NCI-H128 (cell line): Measurements from ENCODE around the gene HECTD4.

Experiments
- DNase-seq: peaks from one replicate; lab custom pipeline; 2025; ENCODE audit not compliant: unreplicated experiment; lab: John Stamatoyannopoulos, UW

HECTD4 gene

DNA sequence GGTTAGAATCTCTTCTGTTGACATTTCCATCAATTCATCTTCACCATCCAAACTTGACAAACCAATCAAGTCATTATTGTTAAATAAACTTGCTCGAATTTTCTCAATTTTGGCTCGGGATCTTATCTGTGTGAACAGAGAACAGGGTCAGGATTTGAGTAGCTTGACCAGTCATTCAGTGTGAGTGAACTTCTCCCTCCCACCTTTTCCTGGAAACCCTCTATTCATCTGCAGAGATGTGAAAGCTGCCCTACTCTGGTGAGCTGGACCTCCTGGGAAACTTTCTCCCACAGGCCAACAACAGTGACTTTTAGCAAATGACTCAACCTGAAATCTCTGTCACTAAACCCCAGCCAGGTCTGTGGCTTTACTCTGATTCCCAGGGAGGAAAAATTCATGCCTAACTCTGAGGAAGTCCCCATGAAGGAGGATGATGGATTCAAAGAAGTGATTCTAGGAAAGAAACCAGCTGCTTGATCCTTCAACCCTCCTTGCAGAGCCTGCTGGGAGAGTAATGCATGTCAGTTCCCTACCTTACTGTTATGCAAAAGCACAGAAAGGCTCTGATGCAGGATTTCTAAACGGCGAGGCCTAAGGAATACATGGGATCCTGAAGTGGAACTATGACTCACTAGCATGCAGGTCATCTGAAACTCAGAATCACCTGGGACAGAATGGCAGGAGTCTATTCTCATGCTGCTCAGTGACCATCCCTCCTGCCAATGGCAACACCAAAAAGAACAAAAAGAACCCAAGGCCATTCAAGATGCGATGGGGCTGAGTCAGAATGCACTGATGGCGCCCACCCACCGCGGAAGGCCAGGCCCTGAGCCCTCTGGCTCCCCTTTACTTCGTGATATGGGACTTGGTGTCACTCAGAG is 198.8 kb downstream of the HECTD4 start:
- DNase-seq = no peak

DNA sequence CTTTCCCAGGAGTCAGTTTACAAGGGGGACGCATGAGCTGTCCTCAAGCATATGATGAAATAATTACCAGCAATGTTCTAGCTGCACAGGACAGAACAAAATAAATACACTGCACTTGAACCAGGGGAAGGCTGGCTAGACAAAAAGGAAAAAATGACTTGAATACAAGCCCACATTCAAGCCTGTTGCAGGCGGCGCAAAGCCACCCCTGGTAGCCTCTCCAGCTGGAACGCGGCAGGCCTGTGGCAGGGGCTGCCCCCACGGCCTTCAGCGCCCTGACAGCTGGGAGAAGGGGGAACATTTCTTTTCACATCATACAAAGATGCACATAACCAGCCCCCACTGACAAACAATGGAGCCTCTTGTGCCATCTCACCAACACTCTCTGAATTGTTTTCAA is 199.7 kb downstream of the HECTD4 start:
- DNase-seq = no peak

DNA sequence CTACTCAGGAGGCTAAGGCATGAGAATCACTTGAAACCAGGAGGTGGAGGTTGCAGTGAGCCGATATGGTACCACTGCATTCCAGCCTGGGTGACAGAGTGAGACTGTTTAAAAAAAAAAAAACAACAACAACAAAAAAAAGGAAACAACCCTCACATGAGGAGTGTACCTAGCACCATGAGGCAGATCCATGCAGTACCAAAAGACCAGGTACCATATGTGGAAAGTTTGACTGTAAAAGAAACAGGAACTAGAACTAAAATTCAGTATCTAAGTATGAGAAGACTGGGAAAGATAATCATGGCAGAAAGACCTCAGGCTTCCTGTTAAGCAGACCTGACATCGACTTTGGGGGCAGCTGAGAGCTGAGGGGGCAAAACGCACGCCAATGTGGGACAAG is 201.8 kb downstream of the HECTD4 start:
- DNase-seq = no peak

DNA sequence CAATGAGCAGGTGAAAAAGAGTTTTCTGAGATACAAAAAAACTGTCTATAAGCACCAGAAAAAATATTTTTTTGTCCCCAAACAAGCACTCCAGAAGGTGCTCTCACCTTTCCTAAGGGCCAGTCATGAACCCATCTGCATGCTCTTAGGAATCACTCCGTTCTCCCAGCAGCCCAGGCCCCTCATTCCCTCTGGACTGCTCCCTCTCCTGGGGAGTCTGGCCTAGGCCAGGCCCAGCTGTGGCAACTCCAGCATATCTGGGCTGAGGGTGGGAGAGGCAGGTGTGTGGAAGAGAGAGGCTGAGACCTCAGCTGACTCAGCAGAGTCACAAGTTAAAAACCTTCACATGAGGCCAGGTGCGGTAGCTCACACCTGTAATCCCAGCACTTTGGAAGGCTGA is 202.3 kb downstream of the HECTD4 start:
- no peak for DNase-seq

DNA sequence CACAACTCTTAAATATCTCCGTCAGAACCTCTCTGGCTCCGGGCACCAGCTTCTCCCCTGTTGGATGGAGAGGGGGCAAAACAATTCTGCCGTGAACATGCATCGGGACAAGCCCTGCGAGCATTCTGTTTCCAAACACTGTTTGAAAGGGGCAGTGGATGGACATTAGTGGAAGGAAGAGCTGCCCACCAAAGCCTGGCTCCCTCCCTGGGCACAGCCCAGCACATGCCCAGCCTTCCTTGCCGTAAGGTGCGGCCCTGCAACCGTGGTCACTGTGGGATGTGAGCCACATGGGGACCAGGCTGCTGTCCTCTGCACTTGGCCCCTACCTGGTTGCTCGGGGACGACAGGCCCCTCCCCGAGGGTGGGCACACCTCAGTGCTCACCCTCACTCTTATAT is 202.9 kb downstream of the HECTD4 start:
- no peak for DNase-seq

DNA sequence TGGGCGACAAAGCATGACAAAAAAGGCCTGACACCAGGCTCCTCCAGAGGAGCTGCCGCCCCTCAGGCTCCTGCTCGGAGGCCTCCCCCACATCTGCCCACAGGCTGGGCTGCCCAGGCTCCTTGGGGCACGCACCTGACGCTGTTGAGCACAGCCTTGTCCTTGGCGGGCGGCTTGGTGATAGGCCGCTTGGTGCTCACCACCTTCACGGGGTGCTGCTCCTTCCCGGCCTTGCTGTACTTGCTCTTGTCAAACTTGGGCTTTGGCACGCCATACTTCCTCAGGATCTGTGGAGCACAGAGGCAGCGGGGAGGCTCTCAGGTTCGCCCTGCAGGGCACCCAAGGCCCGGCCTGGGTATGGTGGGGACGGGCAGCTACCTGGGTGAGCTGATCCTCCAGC is 203.4 kb downstream of the HECTD4 start:
- no peak for DNase-seq

DNA sequence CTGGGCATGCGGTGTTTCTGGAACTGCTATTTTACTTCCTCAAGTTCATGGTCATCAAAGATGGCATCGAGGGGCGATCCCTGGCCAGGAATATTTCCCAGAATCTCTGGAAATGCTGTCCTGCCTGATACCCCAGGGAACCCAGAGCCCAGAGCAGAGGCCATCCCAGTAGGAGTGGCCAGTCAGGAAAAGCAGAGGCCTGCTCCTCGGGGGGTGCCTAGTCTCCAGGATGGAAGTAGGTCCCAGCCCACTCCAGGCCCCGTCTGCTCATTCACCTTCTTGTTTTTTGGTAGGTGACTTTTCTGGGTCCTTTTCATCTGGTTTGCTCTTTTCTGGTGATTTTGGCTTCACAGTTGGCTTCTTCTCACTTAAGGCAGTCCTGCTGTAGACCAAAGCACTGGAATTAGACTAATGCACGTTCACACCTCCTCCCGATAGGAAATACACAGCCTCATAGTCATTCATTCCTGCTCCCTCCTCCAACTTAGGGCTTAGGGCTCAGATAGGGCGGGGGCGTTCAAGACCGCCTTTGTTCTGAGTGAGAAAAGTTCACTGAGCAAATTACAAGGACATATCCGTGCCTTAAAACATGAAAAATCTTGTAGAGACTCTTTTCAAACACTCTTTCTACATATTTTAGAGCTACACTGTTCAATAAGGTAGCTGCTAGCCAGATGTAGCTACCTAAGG is 205.8 kb downstream of the HECTD4 start:
- DNase-seq = no peak

DNA sequence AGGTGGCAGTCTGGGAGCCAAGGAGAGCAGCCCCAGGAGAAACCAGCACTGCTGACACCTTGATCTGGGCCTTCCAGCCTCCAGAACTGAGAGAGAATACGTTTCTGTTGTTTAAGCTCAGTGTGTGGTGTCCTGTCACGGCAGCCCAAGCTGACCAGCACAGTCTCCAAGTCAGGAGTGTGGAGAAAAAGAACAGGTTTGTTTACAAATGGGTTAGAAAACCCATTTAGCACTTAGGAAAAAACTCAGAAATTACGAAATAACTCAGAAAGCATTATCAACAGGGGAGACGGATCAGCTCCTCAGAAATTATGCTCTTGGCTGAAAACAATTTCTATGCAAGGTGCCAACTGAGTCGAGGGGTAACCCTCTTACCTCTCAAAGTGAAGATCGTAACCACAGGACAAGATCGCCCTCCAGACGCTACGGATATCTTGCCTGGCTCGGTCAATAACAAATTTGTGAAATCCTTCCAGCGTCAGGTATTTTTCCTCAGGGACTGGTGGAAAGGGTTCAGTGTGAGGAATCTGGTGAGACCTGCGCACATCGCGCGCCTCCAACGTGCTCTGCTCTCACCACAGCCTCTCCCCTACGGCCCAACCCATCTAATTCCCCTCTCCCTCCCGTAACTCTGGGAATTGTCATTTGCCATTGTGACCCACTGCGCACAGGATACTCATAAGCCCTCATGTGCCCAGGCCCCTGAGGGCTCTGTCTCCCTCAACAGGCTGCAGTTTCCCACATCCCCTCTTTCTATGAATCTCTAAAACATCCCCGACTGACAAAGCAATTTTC is 206.7 kb downstream of the HECTD4 start:
- no peak for DNase-seq

DNA sequence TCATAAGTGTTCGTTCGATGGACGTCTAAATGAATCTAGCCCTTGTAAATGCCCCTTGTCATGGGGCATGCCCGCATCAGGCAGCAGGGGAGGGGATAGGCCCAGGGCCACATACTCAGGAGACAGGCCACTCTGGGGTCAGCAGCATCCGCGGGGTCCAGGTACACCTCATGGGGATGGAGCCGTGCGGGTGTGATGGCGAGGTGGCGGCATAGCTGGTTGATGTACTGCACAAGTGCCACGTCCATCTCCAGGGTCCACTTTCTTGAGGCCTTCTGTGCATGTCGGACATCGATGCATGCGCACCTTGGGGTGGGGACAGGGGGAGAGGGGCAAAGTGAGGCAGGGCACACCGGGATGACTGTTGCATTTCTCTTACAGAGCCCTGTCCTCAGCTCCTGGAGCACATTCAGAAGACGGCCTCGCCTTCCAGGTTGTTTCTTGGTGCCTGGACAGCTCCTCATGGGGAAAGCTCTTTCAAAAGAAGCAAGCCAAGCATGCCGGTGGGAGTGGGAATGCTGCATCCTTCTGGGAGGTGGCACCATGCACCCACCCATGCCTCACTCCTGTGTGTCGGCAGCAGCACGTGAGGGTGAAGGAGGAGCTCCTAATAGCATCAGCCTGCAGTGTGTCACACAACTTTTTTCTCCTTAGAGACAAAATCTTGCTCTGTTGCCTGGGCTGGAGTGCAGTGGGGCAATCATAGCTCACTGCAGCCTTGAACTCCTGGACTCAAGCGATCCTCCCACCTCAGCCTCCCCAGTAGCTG is 209.5 kb downstream of the HECTD4 start:
- no peak for DNase-seq

DNA sequence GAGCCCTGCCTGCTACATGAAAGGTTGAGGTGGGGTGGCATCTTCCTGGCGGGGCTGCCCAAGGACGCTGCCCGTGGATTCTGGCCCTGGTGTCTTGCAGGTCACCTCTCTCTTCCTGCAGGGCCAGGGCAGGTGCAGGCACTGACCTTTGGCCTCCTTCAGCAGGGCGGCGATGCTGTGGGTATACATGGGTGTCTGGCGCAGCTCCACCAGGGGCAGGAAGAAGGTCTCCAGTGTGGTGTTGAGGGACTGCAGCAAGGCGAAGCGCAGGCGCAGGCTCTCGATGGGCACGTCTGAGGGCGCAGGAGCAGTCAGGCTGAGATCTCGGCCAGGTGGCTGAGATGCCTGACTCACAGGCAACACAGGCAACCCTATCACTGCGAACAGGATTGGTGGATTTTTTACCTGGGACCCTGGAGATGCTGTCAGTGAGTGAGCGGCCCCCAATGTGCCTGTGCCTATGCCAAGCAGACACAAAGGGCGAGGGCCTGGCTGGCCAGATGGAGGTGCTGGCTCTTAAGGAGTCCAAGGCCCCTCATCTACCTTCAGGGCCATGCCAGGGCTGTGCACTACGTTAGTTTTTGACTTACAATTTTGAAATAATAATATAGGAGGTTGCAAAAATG is 211.1 kb downstream of the HECTD4 start:
- no peak for DNase-seq

DNA sequence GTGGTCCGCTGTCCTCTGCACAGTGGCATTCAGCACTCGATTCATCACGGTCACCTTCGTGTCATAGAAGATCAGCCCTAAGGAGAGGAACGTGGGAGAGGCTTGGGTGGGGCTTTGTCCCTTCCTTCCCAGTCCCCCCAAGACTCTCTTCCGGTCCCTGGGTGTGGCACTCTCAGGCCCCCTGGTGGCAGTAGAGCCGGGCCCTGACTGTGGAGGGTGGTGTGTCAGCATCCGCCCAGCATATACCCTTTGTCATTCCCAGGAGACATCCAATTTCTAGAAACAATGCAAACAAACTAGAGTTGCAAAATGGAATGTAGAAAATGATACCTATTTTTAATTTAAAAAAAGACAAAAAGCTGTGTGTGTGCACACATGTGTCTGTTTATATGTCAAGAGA is 211.9 kb downstream of the HECTD4 start:
- no peak for DNase-seq

DNA sequence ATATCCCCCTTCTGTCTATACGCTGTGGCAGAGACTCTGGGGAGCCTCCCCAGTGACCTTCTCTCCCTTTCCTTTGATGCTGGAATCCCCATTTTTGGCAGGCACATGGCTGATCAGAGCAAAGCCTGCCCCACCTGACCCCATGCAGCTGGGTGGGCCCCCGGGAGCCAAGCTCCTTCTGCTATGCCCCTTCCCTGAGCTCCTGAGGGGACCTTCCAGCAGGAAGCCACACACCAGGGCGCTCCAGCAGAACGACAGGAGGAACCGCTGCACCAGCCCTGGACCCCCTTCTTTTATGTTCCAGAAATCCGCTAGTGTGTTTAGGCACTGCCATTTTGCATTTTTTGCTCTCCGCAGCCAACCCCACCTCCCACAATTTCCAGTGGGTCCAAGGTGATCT is 212.3 kb downstream of the HECTD4 start:
- DNase-seq = no peak

DNA sequence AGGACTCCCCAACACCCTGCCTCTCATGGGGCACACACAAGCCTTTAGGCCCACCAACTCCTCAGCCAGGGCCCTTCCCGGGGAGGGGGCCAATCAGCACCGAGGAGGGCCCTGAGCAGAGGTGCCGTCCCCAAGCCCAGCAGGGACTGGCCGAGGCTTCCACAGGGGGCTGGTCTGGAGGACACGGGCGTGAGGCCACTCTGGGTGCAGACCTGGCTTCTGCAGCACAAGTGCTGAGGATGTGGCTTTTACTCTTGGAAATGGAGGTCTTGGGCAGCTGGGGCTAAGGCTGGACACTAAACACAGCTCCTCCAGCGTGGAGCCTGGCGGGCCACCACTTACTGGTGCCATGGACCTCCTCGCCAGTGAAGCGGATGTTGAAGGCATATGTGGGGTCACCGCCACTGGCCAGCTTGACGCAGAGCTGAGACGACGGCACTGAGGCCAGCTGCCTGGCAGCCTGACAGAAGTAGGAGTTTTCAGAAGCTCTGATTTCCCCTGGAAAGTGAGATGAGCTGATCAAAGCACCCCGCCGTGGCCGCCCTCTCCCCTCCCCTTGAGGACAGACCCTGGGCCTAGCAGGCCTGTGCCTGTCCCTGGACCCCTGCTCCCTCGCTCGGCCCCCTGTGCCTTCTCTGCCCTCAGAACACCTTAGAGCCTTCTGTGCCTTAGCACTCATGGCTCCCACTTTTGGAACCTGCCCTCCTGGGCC is 212.9 kb downstream of the HECTD4 start:
- DNase-seq = no peak

DNA sequence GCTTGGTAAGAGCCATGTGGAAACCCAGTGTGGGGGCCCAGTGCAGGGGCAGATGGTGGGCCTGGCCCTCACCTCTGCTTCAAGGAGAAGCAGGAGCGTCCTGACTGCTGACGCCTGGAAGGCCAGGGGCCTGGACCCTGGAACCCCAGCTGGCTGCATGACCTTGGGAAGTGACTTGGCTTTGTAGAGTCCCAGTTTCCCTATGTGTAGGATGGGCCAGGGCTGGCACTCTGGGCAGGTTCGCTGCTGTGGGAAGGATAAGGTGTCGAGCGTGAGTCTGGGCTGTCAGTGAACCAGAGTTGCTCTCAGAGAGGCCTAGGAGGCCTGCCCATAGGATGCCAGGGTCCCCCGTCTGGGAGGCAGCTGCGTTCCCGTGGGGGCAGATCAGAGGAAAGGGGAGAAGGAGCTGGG is 213.7 kb downstream of the HECTD4 start:
- no peak for DNase-seq

DNA sequence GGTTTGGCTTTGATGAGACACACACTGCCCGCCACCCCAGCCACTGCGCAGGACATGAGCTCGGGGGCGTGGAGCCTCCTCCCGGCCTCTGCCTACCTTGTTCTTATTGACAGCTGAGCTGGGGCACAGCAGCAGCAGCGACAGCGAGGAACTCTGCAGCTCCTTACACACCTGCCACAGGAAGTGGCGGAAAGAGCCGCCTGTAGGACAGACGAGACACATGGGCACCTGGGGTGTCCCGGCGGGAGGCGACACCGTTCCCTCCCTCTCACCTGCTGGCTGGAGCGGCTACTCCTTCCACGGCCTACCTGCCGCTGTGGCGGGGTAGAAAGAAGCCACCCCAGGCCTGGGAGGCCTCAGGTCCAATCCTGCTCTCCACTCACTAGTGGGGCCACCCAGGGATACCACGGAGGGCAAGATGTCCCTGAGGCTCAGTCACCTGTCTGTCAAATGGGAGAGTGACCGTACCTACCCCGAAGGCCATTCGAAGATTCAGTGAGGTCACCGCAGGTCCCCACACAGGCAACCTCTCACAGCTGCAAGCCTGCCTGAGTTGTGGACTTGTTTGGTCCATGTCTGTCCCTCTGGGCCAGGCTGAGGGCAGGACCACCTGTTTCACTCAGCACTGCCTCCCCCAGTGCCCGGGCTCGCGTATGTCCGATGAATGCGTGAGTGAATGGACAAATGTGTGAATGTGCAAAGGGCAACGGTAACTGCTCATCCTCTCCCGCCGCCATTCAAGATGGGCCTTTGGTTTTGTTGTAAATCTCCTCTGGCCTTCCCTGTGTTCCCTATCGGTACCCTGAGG is 214.3 kb downstream of the HECTD4 start:
- DNase-seq = no peak

DNA sequence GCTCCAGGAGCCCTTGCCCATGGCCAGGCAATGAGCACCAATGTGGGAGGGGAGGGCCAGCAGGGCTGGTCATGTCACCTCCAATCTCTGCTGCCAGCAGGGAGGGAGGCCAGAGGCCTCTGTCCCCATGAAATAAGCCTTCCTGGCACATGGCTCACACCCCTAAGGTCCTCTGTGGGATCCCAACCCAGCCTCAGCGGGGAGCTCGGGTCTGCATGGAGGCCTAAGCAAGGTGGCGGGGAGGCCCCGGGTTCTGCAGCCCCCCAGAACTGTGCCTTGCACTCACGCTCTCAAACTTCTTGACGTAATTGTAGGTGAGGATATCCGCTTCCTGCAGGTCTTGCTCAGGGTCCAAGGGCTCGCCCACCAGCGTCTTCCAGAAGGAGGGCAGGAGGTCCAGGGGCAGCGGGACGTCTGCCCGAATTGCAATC is 215.2 kb downstream of the HECTD4 start:
- DNase-seq = no peak

DNA sequence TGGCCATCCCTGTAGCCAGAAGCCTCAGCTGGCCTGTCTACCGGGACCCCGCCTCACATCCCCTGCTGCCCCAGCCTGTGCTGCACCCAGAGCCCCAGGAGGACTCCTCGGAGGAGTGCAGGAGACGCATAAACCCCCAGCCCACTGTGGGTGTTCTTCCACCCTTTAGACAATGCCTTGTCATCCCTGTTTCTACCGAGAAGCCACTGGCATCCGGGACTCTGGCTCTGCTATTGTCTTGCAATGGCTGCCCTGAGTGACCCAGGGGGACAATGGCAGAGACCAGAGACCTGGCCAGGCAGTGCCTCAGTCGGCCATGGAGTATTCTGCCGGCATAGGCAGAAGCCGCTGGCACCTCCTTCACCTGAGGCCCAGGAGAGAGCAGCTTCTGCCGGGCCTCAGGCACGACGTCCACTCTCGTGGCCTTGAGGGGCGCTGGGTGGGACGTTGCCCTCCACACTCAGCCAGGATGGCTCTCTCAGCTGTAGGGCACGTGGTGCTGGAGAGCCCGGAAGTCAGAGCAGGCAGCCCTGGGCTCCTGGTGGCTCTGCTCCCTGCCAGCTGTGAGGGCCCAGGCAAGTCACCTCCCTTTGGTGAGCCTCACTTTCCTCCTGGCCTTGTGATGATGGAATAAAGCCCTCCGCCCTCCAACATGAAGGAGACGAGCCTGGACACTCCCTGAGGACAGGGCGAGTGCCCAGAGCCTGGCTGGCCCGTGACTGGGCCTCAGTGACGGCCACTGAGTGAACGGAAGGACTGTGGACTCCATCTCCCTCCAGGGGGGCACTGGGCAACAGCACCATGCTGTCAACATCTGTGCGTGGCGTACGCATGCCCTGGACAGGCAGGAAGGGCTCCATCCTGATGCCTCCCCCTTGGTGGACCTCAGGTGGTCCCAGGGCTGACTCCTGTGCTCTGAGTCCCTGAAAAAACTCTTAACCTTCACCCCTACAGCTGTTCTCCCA is 215.9 kb downstream of the HECTD4 start:
- no peak for DNase-seq

DNA sequence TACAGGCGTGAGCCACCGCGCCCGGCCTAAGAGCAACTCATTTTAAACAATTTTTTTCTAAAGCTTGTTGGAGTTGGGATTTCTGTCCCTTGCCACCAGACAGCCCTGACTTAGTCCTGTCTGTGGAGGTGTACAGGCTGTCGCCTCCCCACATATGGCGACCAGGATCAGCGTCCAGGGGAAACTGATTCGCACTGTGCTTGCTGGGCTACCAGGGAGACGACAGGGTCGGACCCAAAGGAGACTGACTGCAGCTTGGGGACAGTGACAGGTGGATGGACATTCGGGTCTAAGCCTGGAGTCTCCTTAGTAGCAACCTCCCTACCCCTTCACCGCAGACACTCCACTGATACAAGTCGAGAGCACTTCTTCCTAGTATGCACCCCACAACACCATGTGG is 216.6 kb downstream of the HECTD4 start:
- DNase-seq = no peak
